Testis (tissue), 3 donors: ENCODE results near the gene RSBN1. TPM values are rescaled to one million over a fixed set of nuclear protein-coding genes. Genes with fewer than 3 reads are reported as not detected.

Experiments used
- DNase-seq: peaks from one replicate; pipeline ENCODE4 v3.0.0-alpha.2; 2019
- H3K27ac ChIP-seq, 2 donors: fragments of 200-600 bp; sonication (generic); one replicate each; pipeline ENCODE4 v1.5.1; 2019
- H3K27me3 ChIP-seq: fragments of 200-600 bp; sonication (generic); one replicate; pipeline ENCODE4 v1.5.1; 2019
- H3K36me3 ChIP-seq: fragments of 200-600 bp; sonication (generic); one replicate; pipeline ENCODE4 v1.5.1; 2017; ENCODE audit warnings: low read depth; ENCODE audit errors: missing control alignments
- H3K4me1 ChIP-seq: fragments of 200-600 bp; sonication (generic); one replicate; pipeline ENCODE4 v1.5.1; 2019
- H3K4me3 ChIP-seq, 2 donors: fragments of 200-600 bp; sonication (generic); one replicate each; pipeline ENCODE4 v1.5.1; 2017 to 2019
- H3K9me3 ChIP-seq: fragments of 200-600 bp; sonication (generic); one replicate; pipeline ENCODE4 v1.5.1; 2017
- CTCF ChIP-seq, 3 experiments: fragments of 450-650 bp in 2 of 3; fragments of 200-600 bp in 1 of 3; sonication (generic) in 1 of 3; IDR thresholded peaks; one replicate each; pipeline ENCODE4 v1.5.1; 2016 to 2019; ENCODE audit warnings: antibody characterized with exemption in 3 of 3, mild to moderate bottlenecking in 2 of 3, moderate library complexity in 1 of 3
- POLR2A ChIP-seq: fragments of 450-650 bp; IDR thresholded peaks from one replicate; pipeline ENCODE4 v1.6.1; 2017; ENCODE audit warnings: antibody characterized with exemption, mild to moderate bottlenecking, moderate library complexity
- WGBS, 2 donors: methylation state at CpG; one replicate each; pipeline ENCODE4 v1.1.5; 2018; 5-methylcytosine and 5-hydroxymethylcytosine counted together
- intact Hi-C: fragments of 100-400 bp; cut with DNase I; formaldehyde crosslinking; loops from one replicate; pipeline ENCODE4 v1.15.1; 2023; ENCODE audit warnings: low total_unique reads
- polyA plus RNA-seq: library from polyadenylated mRNA; stranded (reverse); fragments of 350-450 nt; fragmentation: Illumina TruSeq; extraction: RNeasy Lipid Tissue Mini Kit (QIAGEN cat#74804); gene quantifications from one replicate; pipeline ENCODE4 v1.2.3, GENCODE V29; 2014; ENCODE audit warnings: low read depth, low replicate concordance; ENCODE audit not compliant: insufficient read depth
- total RNA-seq, 2 donors: library from RNA; depleted of rRNA; stranded (reverse); fragments of >200 nt; gene quantifications; one replicate each; pipeline ENCODE4 v1.2.3, GENCODE V29; 2016

RSBN1 gene
- total and polyA plus RNA-seq, 3 donors from 2014 or later: 27.5 to 32.5 (median 28.5) TPM

- Histone ChIP-seq H3K36me3 (no peaks in the 10 kb centered on the region), H3K4me3 (no peak overlapping the region), H3K27me3 (no peaks in the 10 kb centered on the region), H3K27ac (no peak overlapping the region), H3K4me1 (no peaks in the 10 kb centered on the region), H3K9me3 (no peaks in the 10 kb centered on the region)
- TF ChIP-seq POLR2A (no peak), CTCF (IDR thresholded peaks at IDR 0.05) (no peak)
- 90 to 93% methylated on average over 1 of the region's 1 CpG for WGBS, 2 donors
- DNase-seq: no peak
- intact Hi-C loops: no loop called here
Observed at GRCh38 chr1:113858982-113859381, 46.7 kb upstream of the RSBN1 start.

GRCh38 chr1:113858418-113858817 is 46.1 kb upstream of the RSBN1 start:
- WGBS, 2 donors: 80% methylated on average over 3 of the region's 3 CpGs
- intact Hi-C loops: no loop called here
- no peaks in the 10 kb centered on the region for H3K27me3 ChIP-seq
- H3K4me3 ChIP-seq: no peak overlapping the region
- no peaks in the 10 kb centered on the region for H3K36me3 ChIP-seq
- no peak for DNase-seq
- TF ChIP-seq POLR2A (no peak), CTCF (IDR thresholded peaks at IDR 0.05) (no peak)
- no peaks in the 10 kb centered on the region for H3K4me1 ChIP-seq
- H3K9me3 ChIP-seq: no peaks in the 10 kb centered on the region
- H3K27ac ChIP-seq: no peak overlapping the region

- no peak for DNase-seq
- Histone ChIP-seq H3K36me3 (no peaks in the 10 kb centered on the region), H3K4me1 (no peaks in the 10 kb centered on the region), H3K27ac (no peak overlapping the region), H3K27me3 (no peaks in the 10 kb centered on the region), H3K9me3 (no peaks in the 10 kb centered on the region), H3K4me3 (no peak overlapping the region)
- 75 to 87% methylated on average over 3 of the region's 3 CpGs for WGBS, 2 donors
- intact Hi-C loops: no loop called here
- TF ChIP-seq CTCF (IDR thresholded peaks at IDR 0.05) (no peak), POLR2A (no peak)
Observed at GRCh38 chr1:113857776-113858175, 45.5 kb upstream of the RSBN1 start.

GRCh38 chr1:113856401-113856790 is 44.1 kb upstream of the RSBN1 start:
- intact Hi-C loops: no loop called here
- H3K27ac ChIP-seq: no peak overlapping the region
- H3K4me1 ChIP-seq: no peaks in the 10 kb centered on the region
- H3K36me3 ChIP-seq: no peaks in the 10 kb centered on the region
- no peaks in the 10 kb centered on the region for H3K27me3 ChIP-seq
- WGBS, 2 donors: 94 to 98% methylated on average over 2 of the region's 2 CpGs
- H3K9me3 ChIP-seq: no peaks in the 10 kb centered on the region
- no peak overlapping the region for H3K4me3 ChIP-seq
- no peak for TF ChIP-seq CTCF (IDR thresholded peaks at IDR 0.05)
- TF ChIP-seq POLR2A: no peak
- no peak for DNase-seq

GRCh38 chr1:113855630-113856400 is 43.5 kb upstream of the RSBN1 start:
- H3K36me3 ChIP-seq: no peaks in the 10 kb centered on the region
- 94 to 96% methylated on average over 4 of the region's 4 CpGs for WGBS, 2 donors
- DNase-seq: no peak
- no peaks in the 10 kb centered on the region for H3K27me3 ChIP-seq
- H3K4me1 ChIP-seq: no peaks in the 10 kb centered on the region
- no peaks in the 10 kb centered on the region for H3K9me3 ChIP-seq
- no peak overlapping the region for H3K27ac ChIP-seq
- no peak overlapping the region for H3K4me3 ChIP-seq
- TF ChIP-seq CTCF (IDR thresholded peaks at IDR 0.05) (no peak), POLR2A (no peak)
- intact Hi-C loops: no loop called here
